Activated T-cell treated with anti-CD3 and anti-CD28 coated beads for 24 hours (primary cell): ENCODE results near the gene C8A.

Experiments
- DNase-seq: peaks from one replicate; pipeline ENCODE4 v3.0.0-alpha.2; 2020; ENCODE audit warnings: low read depth

Gene C8A

DNA sequence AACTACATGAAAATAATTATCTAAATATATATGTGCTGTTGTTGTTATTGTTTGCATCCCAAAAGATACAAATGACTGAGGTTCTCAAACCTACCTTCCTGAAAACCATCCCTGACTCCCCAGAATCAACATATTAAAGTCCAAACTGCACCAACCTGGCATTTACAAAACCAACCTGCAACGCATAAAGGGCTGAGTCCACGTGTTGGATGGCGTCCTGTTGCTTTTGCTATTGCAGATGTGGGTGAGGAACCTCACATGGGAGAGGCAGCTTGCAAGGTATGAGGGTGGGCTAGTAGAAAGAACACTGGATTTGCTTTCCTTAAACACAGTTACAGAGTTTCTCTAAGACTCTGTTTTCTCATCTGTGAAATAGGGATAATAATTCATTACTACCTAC, 112.8 kb downstream of the C8A start:
- no peak for DNase-seq
